ELR (cell line): ENCODE data around the gene CYFIP2.

ENCODE experiments used
- DNase-seq: peaks from one replicate; pipeline ENCODE4 v3.0.0-alpha.2; 2015; ENCODE audit warnings: low read depth

Gene CYFIP2

DNA sequence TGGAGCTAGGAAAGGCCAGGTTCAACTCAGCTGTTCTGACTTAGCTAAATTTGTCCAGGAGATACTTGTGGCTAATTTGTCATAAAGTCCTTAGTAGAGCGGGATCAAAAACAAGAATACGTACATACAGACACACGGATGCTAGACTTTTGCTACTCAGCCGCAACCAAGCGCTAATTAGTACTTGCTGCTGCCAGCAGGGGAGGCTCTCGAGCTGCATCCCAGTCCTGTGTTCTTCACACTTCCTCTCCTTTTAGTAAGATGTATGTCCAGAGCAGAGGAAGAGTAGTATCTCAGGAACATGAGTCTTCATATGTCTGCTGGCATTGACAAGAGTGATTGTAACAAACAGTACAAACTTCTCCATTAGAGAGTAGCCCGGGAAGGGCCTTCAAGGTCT lies 58.3 kb downstream of the CYFIP2 start:
- no peak for DNase-seq

DNA sequence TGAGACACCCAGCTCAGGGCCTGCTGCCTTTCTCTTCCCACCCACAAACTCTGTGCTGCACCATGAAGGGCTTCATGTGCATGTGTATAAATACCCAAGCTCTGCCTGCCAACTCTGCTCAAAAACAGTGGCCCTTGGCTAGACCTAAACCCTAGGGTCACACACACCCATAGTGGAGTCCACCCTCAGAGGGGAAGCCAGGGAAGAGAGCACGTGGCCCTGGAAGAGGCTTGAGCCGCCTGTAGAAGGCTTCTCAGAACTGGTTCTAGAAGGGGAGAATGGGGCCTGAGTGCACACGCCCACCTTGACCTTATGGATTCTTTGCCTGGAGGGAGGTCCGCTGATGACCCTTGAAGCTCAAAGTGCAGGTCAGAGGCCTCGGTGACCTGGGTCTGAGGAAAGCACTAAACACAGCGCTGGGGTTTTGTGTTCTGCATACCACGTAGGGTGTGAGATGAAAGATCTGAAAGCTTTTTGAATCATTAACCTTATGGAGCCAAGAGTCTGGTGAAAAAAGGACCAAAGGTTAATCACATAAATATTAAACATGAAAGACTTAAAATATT lies 60.6 kb downstream of the CYFIP2 start:
- no peak for DNase-seq

DNA sequence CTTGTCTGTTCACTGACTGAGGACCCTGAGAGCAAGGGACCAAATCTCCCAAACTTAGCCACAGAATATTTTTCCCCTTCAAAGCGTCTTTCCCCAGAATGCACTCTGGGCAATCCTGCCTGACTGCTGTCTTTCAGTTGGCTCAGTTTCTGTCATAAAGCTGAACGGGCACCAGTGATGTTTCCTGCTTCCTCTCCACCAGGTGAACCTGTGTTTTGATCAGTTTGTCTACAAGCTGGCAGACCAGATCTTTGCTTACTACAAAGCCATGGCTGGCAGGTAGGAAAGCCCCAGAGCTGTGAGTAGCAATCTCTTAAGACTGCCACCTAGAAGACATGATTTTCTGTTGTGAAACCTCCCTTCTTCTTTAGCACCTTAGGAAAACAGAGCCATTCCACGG lies 61.8 kb downstream of the CYFIP2 start:
- DNase-seq, result no peak

DNA sequence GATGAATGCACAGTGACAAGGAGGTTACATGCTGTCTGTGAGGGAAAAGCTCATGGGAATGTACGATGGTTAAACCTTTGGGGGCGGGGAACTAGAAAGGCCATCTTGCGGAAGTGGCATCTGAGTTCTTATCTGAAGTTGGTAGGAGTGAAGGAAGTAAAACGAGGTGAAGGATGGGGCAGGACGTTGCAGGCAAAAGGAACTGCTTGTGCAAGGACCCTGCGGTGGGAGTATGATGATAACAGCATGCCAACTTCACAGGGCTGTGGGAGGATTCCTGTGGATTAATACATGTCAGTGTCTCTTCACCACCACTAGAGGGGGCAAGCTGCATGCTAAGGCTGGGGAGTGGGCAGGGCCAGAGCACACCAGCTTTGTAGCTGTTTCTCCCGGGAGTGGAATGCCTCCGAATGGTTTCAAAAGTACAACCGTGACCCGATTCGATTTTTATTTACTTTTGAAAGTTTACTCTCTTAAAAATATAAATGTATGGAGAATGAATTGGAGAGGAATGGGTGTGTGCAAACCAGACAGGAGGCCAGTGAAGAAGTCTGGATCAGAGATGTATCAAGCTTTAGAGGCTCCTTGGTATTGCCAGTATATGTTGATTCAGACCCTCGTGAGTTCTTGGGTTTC lies 62.5 kb downstream of the CYFIP2 start:
- peak; percentile 86 for DNase-seq

DNA sequence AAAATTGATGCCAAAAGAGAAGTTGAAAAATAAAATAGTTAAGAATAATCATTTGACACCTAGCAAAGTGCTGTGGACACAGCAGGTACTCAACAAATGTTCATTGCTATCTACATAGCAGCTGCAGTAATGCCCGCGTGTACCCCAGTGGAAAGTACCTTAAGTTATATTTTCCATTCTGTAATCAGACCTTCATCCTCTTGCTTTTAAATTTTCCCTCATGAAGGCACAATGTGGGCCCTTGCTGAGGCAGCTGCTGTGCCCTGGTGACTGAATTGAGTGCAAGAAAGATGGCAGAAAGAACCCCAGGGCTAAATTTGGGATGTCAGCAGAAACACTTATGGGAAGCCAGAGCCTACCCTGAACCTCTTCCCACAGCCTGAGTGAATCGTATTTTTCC lies 65.9 kb downstream of the CYFIP2 start:
- DNase-seq, result no peak

DNA sequence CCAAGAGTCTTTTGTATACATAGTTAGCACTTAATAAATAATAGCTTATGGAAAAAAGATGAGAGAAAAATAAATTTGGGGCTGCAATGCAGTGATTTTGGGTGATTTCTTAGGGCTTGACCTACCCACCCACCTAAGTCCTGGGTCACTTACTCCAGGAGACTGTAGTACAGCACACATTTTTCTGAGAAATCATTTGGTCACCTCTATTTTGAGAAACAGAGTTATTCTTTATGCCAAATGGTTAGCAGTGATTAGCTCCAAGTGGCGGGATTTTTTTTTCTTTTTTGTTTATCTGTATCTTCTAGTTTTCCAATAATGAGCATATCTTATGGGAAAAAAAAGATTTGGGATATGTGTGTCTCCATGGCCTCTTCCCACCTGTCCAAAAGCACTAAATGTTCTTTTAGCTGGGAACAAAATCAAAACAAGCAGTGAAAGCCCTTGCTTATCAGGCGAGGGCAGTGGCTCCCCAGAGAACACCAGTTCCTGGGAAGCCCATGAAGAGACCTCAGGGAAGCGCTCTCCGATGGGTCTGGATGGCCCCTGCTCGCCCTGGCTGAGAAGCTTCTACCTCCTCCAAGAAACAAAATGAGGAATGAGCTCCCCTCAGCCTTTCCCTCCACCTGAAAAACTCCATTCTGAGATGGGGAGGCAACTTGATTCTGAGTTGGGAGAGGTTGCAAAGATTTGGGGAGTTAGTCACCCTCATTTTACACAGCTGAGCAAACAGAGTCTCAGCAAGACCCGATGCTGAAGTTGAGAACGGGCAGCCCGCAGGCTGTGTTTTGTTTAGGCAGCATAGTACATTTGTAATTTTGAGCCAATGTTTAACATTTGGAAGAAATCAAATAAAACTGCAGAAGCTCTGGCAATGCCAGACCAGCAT lies 69.9 kb downstream of the CYFIP2 start:
- DNase-seq, result no peak

DNA sequence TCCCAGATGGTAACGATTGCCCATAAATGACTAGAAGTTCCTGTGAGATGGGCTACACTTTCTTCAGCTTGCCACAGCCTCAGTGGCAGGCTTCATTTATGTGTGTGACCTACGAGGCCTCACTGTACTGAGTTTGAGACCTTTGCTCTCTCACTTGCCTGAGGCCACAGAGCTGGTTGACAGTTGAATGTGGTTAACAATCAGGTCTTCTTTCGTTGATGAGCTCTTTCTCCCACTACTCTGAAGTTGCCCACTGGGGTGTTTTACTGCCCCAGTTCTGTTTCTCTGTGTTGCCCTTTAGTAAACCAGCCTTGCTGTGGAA lies 70.5 kb downstream of the CYFIP2 start:
- no peak for DNase-seq

DNA sequence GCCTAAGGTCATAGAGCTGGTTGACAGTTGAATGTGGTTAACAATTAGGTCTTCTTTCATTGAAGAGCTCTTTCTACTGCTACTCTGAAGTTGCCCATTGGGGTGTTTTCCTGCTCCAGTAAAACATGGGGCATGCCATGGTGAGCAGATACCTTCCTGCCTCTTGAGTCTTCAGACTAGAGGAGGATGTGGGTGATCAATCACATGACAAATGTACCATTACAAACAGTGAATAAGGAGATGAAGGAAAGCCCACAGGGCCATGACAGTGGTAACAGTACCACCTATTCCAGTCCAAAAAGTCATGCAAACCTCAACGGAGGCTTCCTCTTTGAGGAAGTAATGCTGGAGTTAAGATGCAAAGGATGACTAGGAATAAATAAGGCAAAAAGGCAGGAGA lies 73.5 kb downstream of the CYFIP2 start:
- DNase-seq, result no peak

DNA sequence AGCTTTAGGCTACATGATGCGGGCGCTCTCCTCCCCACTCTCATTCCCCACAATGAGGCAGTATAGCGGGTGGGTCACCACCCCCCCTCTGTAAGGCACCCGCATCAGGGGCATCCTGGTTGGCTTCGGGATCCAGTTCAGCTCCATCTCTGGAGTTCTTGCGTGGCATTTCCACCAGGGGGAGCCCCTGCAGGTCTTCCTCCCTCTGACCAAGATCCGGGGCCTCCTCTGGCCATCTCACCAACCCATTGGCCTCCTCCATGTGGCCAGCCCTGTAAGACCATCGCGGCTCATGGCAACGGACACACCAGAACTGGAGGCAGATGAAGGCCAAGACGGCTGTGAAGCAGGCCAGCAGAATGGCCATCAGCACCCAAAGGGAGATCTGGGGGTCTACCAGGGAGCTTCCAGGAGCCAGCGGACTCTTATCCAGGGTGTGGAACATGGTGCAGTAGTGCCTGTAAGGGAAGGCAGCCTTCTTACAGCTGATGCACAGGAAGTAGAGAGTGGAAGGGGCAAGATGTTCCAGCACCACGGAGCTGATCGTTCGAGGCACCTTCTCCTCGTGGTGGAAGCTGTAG lies 77.0 kb downstream of the CYFIP2 start:
- peak; percentile 67 for DNase-seq

DNA sequence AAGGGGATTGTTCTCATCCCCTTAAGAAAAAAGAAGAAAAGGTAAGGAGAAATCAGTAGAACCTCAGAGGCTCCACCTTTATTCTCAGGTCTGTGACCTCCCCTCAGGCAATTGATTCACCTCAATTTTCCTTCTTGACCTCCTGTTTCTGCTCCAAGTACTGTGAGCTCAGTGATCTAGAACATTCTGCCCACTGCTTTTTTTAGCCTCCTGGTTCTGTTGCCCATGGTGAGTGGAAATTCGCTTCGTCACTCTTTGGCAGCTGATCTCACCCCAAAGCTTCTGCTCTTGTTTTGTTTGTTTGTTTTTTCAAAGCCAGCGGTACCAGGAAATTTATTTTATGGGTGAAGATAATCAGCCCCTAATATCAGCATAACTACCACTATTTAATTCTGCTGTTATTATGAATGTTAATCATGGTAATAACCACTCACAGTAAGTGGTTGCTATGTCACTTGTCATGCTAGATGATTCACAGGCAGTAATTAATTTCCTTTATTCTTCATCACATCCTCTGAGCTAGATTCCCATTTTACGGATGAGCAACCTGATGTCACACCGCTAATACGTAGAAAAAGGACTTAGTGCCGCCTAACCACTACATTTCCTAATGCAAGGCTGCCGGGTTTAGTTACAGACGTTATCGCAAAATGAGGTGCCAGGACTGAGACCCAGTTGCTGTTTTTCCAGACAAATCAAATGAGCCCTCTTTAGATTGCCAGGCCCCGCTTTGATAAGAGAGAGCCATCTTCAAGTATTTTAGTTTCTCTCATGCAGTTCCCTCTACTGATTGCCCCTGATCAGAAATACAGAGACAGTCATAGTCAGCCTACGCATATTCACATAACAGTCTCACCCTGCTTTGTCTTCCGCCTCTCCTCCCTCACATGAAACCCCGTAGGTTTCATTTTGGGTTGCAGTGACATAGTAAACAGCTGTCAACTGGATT lies 78.2 kb downstream of the CYFIP2 start:
- DNase-seq, result no peak

DNA sequence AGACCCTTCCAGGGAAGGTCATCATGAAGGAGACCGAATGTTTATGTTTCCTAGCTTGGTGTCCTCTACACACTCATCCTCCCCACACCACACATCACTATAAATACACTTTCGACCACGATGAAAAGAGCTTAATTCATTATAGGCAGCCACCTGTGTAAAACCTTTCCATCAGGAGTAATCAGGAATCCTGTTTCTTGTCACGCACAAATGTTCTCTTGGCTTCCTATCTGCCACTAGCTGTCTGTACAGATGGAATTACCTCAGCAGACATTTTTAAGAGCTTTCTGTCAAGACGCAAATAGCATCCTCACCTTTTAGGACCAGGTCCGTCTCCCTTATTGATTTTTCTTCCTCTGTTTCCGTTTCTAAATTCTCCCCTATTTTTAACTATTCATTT lies 79.1 kb downstream of the CYFIP2 start:
- no peak for DNase-seq

DNA sequence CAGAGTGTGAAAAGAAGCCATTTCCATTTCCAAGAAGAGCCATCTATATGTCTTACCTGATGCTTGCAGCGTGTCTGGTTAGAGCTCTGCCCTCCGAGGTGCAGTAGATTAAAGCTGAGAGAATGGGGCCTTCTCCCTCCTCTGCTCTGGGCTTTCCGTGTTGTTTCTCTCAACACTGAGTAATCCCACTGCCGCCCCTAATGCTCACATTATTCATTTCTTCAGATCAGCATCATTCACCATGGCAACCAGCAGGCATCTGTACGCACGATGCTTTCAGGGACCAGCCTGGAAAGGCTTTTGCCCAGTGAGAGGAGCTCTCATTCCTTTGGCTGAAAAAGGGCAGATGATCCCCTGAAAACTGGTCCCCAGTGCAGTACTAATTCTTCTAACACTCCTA lies 79.6 kb downstream of the CYFIP2 start:
- no peak for DNase-seq

DNA sequence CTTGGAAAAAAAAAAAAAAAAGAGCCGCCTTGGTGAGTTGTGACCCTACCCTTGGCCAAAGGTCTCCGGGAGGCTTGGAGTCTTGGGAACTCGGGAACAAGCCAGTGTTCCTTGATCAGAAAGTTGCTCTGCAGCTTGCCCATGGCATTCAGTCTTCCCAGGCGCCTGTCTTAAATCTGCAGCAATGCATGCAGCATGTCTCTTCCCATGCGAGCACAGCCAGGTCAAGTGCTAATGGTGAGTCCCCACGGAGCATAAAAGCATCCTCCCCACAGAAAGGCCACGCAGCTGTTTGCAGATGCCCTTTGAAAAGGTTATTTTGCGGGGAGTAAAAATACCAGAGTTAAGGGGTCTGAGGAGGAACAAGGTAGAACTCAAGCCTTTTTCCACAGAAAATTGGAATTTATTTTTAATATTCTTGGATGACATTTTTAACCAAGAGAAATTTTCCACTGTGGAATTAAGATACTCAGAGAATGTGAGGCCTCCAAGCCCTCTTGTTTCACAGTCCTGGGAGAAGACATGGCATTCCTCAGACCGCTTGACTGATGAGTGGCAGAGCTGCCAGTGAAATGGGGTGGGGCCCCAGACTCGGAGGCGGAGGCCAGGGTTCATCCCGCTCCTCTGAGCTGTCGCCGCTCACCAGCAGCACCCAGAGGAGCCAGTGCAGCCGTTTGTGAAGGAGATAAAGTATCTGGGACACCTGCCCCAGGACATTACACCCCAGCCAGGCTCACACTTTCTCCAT lies 81.6 kb downstream of the CYFIP2 start:
- DNase-seq, result no peak

DNA sequence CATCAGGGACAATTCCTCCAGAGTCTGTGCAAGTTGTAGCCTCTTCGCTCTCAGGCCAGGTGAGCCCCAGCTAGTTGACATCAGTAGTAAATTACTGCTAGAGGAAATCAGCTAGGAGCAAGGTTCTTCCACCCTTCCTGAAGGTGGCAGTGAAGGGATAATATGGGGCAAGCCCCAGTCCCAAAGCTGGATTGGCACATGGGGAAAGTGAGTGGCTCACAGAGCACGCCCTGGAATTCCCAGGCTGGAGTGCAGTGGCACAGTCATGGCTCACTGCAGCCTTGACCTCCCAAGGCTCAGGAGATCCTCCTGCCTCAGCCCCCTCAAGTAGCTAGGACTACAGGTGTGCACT lies 82.1 kb downstream of the CYFIP2 start:
- DNase-seq, result no peak

DNA sequence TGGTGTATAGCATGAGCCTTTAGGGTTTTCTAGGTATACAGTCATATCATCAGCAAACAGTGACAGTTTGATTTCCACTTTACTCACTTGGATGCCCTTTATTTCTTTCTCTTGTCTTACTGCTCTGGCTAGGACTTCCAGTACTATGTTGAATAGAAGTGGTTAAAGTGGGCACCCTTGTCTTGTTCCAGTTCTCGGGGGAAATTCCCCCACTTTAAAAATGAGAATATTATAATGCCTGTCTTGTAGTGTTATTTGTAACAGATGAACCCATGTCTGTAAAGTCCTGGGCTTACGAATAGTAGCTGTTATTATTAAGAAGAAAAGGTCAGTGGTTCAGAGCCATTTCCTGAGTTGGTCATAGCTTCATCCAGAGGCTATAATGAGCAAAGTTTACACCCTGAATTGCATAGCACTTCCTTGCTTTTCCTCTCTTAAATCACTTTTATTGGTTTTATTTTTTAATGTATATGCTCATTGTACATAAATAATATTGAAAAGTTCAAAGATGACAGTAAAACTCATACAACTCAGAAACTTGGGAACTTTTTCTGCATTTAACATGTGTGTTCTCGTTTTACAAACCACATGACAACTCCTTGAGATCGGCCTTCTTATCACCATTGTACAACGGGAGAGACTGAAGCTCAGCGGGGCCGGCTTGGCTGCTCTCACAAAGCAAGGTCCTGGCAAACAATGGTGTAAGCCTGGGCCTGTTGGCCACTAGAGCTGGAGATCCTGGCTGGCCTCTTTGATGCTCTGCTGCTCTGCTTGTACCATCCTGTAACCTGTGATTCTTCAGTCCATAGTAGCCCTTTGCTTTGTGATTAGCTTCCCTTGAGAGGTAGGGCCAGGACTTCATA lies 85.2 kb downstream of the CYFIP2 start:
- DNase-seq, result no peak

DNA sequence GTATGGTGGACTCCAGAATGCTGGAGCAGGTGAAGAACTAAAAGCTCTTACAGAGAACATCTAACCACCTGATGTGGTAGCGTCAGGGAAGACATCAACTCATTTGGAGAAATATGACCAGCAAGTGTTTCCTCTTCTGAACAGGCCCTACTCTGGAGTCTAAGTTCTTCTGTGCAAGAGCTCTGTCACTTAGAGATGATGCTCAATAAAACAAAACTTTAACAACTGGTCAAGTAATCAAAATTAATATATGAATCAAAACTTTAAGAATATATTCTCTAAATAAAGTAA lies 85.8 kb downstream of the CYFIP2 start:
- no peak for DNase-seq

DNA sequence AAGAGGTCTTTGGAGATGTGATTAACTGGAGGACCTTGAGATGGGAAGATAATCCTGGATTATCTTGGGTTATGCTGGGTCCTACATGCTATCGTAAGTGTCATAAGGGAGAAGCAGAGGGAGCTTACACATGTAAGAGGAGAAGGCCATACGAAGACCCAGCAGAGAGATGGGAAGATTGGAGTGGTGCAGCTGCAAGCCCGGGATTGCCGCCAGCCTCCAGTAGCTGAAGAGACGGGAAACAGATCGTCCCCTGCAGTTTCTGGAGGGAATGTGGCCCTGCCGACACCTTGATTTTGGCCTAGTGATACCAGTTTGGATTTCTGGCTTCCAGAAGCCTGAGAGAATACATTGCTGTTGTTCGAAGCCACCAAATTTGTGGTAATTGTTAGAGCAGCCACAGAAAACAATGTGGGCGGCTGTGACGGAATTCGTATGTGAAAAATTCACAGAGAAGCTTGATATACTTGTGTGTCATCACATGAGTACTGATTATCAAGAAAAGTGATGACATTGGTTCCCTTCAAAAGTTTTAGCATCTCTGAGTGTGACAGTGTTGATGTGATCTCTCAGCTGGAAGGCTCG lies 86.9 kb downstream of the CYFIP2 start:
- no peak for DNase-seq

DNA sequence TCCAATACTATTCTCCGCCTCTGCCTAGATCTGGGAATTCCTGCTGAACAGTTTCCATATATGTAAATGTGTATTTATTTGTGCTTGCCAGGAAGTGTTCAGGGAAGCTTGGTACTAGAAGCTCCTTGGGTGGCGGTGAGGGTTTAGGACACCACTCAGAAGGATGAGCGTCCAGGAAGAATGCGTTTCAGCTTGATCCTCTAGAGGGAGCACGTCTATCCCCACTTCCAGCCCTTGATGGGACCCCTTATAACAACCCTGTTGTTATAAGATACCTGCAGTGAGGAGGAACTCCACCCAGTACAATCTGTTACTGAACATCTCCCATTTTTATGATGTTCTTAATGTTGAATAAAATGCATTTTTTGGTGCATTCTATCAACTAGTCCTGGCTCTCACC lies 88.9 kb downstream of the CYFIP2 start:
- peak; percentile 32 for DNase-seq

DNA sequence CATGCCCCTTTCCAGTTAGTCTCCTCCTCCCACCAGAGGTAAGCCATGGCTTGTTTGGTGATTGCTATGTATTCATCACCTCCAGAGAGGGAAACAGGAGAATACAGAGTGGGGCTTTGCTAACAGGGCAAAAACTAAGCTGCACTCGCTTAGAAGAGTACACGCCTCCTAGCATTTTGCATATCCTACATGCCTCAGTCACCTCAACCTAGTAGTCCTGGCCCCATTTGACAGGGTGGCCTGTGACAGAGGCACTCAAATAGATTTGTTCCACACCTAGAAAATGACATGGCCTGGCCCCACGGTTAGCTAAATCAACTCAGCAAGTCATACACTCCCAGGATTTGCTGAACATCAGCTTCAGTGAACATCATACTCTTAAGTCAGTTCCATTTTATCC lies 90.7 kb downstream of the CYFIP2 start:
- no peak for DNase-seq

DNA sequence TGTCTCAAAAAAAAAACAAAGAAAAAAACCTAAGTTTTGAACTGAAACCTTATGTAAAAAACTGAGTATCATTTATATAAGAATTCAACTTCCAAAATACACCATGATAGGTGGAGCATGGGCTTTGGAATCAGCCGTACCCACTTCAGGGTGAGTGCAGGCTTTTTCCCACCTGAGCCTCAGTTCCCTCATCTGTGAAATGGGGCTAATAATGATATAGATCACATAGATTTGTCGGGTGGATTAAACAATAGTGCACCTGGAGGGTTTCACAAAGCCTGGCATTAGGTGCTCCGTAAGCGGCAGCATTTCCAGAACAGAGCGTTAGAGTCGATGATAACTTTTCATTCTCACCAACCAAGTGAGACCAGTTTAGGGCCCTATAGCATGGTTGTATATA lies 91.9 kb downstream of the CYFIP2 start:
- no peak for DNase-seq
